Measurements from ENCODE around the gene PRELP.

DNA sequence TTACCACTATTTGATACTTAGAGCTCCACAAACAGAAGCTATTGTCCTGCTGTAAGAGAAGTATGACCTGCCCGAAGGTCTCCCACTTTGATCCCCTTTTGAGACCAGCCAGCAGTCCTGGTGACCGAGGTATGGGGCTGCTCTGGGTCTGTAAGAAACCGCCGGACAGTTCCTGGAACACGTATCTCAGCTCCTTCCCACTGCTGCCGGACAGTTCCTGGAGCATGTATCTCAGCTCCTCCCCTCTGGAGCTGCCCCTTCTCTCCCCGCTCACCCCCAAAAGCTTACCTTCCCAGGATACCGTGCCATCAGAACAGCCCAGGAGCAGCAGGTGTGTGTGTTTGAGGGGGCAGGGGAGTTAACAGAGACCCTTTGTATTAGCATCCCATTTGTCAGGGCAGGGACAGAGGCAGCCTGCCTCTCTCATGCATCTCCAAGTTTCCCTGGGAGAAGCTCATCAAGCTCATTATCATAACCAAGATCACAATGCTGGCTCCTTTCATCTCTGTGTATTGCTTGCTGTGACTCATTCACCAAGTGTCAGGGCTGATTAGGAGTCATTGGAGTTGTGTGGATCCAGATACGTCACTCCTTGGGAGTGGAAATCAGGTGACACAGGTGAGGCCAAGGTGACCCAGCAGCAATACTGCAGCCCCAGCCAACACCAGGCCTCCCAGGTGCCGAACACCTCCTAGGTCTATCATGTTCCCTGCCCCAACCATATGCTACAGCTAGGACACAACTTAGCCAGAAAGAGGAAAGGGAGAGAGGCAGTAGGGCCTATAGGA lies 43.6 kb downstream of the PRELP start:
- TF ChIP-seq EZH2 (IDR thresholded peaks at IDR 0.05; ENCODE audit: borderline replicate concordance, low read length): no peak
- TF ChIP-seq, protein P1, sequence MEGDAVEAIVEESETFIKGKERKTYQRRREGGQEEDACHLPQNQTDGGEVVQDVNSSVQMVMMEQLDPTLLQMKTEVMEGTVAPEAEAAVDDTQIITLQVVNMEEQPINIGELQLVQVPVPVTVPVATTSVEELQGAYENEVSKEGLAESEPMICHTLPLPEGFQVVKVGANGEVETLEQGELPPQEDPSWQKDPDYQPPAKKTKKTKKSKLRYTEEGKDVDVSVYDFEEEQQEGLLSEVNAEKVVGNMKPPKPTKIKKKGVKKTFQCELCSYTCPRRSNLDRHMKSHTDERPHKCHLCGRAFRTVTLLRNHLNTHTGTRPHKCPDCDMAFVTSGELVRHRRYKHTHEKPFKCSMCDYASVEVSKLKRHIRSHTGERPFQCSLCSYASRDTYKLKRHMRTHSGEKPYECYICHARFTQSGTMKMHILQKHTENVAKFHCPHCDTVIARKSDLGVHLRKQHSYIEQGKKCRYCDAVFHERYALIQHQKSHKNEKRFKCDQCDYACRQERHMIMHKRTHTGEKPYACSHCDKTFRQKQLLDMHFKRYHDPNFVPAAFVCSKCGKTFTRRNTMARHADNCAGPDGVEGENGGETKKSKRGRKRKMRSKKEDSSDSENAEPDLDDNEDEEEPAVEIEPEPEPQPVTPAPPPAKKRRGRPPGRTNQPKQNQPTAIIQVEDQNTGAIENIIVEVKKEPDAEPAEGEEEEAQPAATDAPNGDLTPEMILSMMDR (conservative IDR thresholded peaks at IDR 0.05 in 1 of 2, IDR thresholded peaks at IDR 0.05 in 1 of 2; ENCODE audit: extremely low read depth in 1 of 2, insufficient read depth in 1 of 2, low read depth in 1 of 2, low read length in 2 of 2): no peak
